Ovary (tissue), 9 donors: ENCODE results near the gene HIRIP3. TPM values are rescaled to one million over a fixed set of nuclear protein-coding genes. Genes with fewer than 3 reads are reported as not detected.

Source experiments
- DNase-seq, 5 donors: peaks; one replicate each; pipeline ENCODE4 v3.0.0-alpha.2; 2019 to 2020
- H3K27ac ChIP-seq, 2 donors: fragments of 200-600 bp; one replicate each; pipeline versions ENCODE4 v1.5.1 to v1.8.0; 2019 to 2022
- H3K27me3 ChIP-seq: fragments of 200-600 bp; one replicate; pipeline ENCODE4 v1.8.0; 2022
- H3K36me3 ChIP-seq: fragments of 200-600 bp; sonication (generic); one replicate; pipeline ENCODE4 v1.5.1; 2019
- H3K4me1 ChIP-seq: one replicate; pipeline ENCODE4 v1.8.1; 2013; ENCODE audit warnings: mild to moderate bottlenecking, moderate library complexity; ENCODE audit not compliant: insufficient read depth
- H3K4me3 ChIP-seq: fragments of 200-600 bp; sonication (generic); one replicate; pipeline ENCODE4 v1.5.1; 2017
- H3K9me3 ChIP-seq, 2 donors: fragments of 200-600 bp in 1 of 2; sonication (generic) in 1 of 2; one replicate each; pipeline versions ENCODE4 v1.5.1 to v1.8.1; 2013 to 2019; ENCODE audit warnings: mild to moderate bottlenecking in 1 of 2, moderate library complexity in 1 of 2
- EP300 ChIP-seq: sonication (generic); formaldehyde crosslinking; IDR thresholded peaks from one replicate; pipeline ENCODE4 v1.6.1; 2017; ENCODE audit warnings: antibody characterized with exemption
- POLR2A ChIP-seq: fragments of 450-650 bp; IDR thresholded peaks from one replicate; pipeline ENCODE4 v1.6.1; 2017; ENCODE audit warnings: antibody characterized with exemption, mild to moderate bottlenecking, moderate library complexity
- WGBS, 3 donors: extraction: QIAGEN DNeasy Blood & Tissue Kit in 1 of 3; methylation state at CpG; one replicate each; pipeline versions ENCODE4 v1.1.5 to v1.1.7; 2013 to 2017; 5-methylcytosine and 5-hydroxymethylcytosine counted together
- intact Hi-C, 4 donors: fragments of 100-400 bp; cut with DNase I; formaldehyde crosslinking; loops; one replicate each; pipeline versions ENCODE4 v1.11.0 to v1.15.1; 2022 to 2023
- polyA plus RNA-seq, 2 donors: library from polyadenylated mRNA; stranded (reverse); fragments of 200-250 nt in 1 of 2; fragments of 350-450 nt in 1 of 2; fragmentation: Illumina TruSeq in 1 of 2; extraction: RNeasy Lipid Tissue Mini Kit (QIAGEN cat#74804) in 1 of 2; gene quantifications; one replicate each; pipeline ENCODE4 v1.2.3, GENCODE V29; 2013 to 2014
- total RNA-seq, 7 donors: library from RNA; depleted of rRNA in 2 of 7; stranded (reverse); fragments of >200 nt in 2 of 7; fragmentation: NEBNext Ultra II Directional in 3 of 7; extraction: Animal tissue kit (Norgen Biotek cat#: 25700) in 3 of 7; gene quantifications; one replicate each; pipeline versions ENCODE4 v1.1.0 to v1.2.4, GENCODE V29; 2016 to 2023
- TF ChIP-seq, protein P1 (sequence below), 3 donors: fragments of 450-650 bp in 2 of 3; fragments of 200-600 bp in 1 of 3; IDR thresholded peaks; one replicate each; pipeline versions ENCODE4 v1.5.1 to v1.8.0; 2016 to 2022; ENCODE audit warnings: antibody characterized with exemption in 3 of 3, mild to moderate bottlenecking in 1 of 3
- donor health status: DM: no; HTN: no; CAD: no; lungs with moderate emphysema.
- donor health status: DM: no; HTN: no; CAD: no.
- donor health status: Bipolar disorder and iron deficiency.
- donor health status: DM: yes; HTN: yes; CAD: no.
- donor health status: DM: no; HTN: no; CAD: no.
- donor health status: DM: yes; HTN: yes; CAD: no.

The HIRIP3 gene
- total and polyA plus RNA-seq, 9 donors: 11.8 to 22.7 (median 17.1) TPM

DNA sequence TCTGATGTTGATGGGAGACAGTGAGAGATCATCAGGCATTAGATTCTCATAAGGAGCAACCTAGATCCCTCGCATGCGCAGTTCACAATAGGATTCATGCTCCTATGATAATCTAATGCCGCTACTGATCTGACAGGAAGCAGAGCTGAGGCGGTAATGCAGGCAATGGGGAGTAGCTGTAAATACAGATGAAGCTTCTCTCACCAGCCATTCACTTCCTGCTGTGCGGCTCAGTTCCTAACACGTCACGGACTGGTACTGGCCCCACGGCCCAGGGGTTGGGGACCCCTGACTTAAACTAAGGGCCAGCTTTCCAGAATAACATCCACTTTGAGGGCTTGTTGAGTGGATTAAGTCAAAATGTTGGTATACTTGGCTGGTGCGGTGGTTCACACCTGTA is 36.1 kb downstream of the HIRIP3 start:
- Histone ChIP-seq H3K36me3 (no peaks in the 10 kb centered on the region), H3K4me3 (no peak overlapping the region), H3K9me3 (no peaks in the 10 kb centered on the region), H3K27me3 (no peaks in the 10 kb centered on the region), H3K27ac (no peak overlapping the region), H3K4me1 (peaks cover 3% of the 10 kb centered on the region)
- no peak for DNase-seq
- TF ChIP-seq, protein P1, sequence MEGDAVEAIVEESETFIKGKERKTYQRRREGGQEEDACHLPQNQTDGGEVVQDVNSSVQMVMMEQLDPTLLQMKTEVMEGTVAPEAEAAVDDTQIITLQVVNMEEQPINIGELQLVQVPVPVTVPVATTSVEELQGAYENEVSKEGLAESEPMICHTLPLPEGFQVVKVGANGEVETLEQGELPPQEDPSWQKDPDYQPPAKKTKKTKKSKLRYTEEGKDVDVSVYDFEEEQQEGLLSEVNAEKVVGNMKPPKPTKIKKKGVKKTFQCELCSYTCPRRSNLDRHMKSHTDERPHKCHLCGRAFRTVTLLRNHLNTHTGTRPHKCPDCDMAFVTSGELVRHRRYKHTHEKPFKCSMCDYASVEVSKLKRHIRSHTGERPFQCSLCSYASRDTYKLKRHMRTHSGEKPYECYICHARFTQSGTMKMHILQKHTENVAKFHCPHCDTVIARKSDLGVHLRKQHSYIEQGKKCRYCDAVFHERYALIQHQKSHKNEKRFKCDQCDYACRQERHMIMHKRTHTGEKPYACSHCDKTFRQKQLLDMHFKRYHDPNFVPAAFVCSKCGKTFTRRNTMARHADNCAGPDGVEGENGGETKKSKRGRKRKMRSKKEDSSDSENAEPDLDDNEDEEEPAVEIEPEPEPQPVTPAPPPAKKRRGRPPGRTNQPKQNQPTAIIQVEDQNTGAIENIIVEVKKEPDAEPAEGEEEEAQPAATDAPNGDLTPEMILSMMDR (IDR thresholded peaks at IDR 0.05): no peak
- intact Hi-C loops: no loop called here
- 80 to 81% (median 81%) methylated on average over 9 of the region's 9 CpGs for WGBS, 3 donors

DNA sequence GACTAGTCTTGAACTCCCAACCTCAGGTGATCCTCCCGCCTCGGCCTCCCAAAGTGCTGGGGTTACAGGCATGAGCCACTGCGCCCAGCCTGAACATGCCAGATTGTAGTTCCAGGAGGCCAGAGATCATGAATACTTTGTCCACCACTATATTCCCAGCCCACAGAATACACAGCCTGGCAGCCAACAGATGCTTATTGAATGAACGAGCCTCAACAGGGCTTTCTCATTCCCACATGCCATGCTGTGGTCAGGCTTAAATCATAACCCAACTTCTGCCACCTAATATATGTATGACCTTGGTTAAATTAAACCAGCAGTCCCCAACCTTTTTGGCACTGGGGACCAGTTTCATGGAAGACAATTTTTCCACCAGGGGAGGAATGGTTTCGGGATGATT is 36.7 kb downstream of the HIRIP3 start:
- H3K27ac ChIP-seq: no peak overlapping the region
- TF ChIP-seq, protein P1 (IDR thresholded peaks at IDR 0.05): no peak
- TF ChIP-seq EP300 (no peak), POLR2A (no peak)
- no peaks in the 10 kb centered on the region for H3K9me3 ChIP-seq
- DNase-seq: no peak
- no peaks in the 10 kb centered on the region for H3K27me3 ChIP-seq
- peaks cover 3% of the 10 kb centered on the region for H3K4me1 ChIP-seq
- H3K36me3 ChIP-seq: no peaks in the 10 kb centered on the region
- intact Hi-C loops: no loop called here
- no peak overlapping the region for H3K4me3 ChIP-seq
- WGBS, 3 donors: 88 to 94% (median 88%) methylated on average over 5 of the region's 5 CpGs

DNA sequence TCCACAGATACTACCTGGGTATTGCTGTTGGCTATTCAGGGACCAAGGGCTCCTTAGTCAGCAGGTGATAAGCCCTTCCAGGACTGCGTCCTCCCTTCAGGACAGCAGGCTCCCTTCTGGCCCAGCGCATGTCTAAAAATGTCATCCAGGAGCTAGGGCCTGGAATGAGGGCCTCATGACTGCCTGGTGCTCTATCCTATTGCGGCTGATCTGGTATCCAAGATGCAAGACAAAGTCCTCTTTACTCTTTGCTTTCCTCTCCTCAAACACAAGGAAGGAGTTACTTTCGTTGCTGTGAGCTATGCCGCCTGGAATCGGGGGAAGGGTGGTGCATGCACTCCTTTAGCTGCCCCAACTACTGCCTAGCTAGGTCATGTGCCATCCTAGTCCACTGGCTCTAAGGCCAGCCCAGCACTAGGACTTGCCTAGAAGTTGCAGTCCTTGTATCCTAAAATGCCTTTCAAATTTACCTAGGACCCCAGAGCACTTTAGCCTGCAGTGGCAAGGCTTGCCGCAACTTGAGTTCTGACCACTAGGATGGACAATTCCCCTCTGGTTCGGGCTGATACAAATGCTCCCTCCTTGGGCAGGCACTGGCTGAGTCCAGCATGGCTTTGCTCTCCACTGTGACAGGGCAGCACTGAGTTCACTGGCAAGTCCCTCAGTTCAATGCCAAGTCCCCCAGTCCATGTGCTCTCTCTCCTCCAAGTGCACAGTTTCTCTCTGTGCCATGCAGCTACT is 43.6 kb downstream of the HIRIP3 start:
- H3K27me3 ChIP-seq: no peaks in the 10 kb centered on the region

DNA sequence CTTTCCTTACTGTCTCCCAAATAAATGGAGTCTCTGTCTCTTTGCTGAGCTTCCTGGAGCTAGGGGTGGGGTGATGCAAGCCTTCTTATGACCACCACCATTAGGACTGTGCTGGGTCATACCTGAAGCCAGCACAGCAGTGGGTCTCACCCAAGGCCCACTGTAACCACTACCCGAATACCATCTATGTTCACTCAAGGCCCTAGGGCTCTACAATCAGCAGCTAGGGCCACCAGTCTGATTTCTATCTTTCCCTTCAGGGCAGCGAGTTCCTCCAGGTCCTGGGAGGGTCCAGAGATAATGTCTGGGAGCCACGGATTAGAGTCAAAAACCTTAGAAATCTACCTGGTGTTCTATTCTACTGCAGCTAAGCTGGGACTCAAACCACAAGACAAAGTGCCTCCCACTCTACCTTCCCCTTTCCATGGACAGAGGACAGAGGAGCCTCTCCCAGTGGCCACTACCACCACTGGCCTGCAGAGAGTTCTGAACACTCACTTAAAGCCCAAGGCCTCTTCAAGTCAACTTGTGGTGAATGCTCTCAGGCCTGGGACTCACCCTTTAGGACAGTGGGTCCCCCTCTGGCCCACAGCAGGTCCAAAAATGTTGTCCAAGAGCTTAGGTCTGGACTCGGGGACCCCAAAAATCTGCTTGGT is 44.5 kb downstream of the HIRIP3 start:
- no peak for DNase-seq
- TF ChIP-seq EP300: no peak
- no peak for TF ChIP-seq POLR2A
- TF ChIP-seq, protein P1 (IDR thresholded peaks at IDR 0.05): no peak
- 93 to 96% (median 94%) methylated on average over 4 of the region's 4 CpGs for WGBS, 3 donors

More for the DNA sequence above, 43.6 kb downstream of the HIRIP3 start:
- 84 to 89% (median 89%) methylated on average over 8 of the region's 8 CpGs for WGBS, 3 donors
- Histone ChIP-seq H3K36me3 (no peaks in the 10 kb centered on the region), H3K4me1 (no peaks in the 10 kb centered on the region), H3K9me3 (no peaks in the 10 kb centered on the region), H3K4me3 (no peak overlapping the region), H3K27ac (no peak overlapping the region)
- TF ChIP-seq, protein P1 (IDR thresholded peaks at IDR 0.05): no peak
- TF ChIP-seq POLR2A (no peak), EP300 (no peak)
- peak in 1 of 5 donors; percentile 8 for DNase-seq
- intact Hi-C loops: no loop called here

More for the DNA sequence above, 44.5 kb downstream of the HIRIP3 start:
- Histone ChIP-seq H3K9me3 (no peaks in the 10 kb centered on the region), H3K27me3 (no peaks in the 10 kb centered on the region), H3K27ac (no peak overlapping the region), H3K4me3 (no peak overlapping the region), H3K4me1 (no peaks in the 10 kb centered on the region), H3K36me3 (no peaks in the 10 kb centered on the region)
- intact Hi-C loops: no loop called here
